HG03565 (cell line): ENCODE data around the gene HOOK2.
A peak's percentile ranks its signal among the peaks of the same experiment; 100 is the strongest.
"Not testable (repeated sequence)": the region's sequence is repeated elsewhere in the genome, so short reads cannot be mapped to it uniquely, and the experiment has no call there.

Experiments used
- ATAC-seq: cut with Tn5 transposase; IDR thresholded peaks from one replicate; pipeline ENCODE4 v1.9.1; 2021; ENCODE audit warnings: mild to moderate bottlenecking, moderate library complexity; ENCODE audit not compliant: unreplicated experiment

HOOK2 gene

GRCh38 chr19:12774588-12775555, at the start of gene HOOK2:
Gene HOOK2, minus strand, starts transcription at chr19:12775552. Its CDS starts 103 bp downstream, at chr19:12775449.
- no peak for ATAC-seq

GRCh38 chr19:12821761-12822160, 46.4 kb upstream of the HOOK2 start:
- no peak for ATAC-seq

GRCh38 chr19:12817810-12818209, 42.5 kb upstream of the HOOK2 start:
- ATAC-seq, result not testable (repeated sequence)

GRCh38 chr19:12817188-12817587, 41.8 kb upstream of the HOOK2 start:
- not testable (repeated sequence) for ATAC-seq

- ATAC-seq, result no peak
Measured at GRCh38 chr19:12815088-12815487, 39.7 kb upstream of the HOOK2 start.

GRCh38 chr19:12806242-12807081, 31.1 kb upstream of the HOOK2 start, which contains the start of gene RNASEH2A:
Gene RNASEH2A, plus strand, starts transcription at chr19:12806584. Its CDS starts 90 bp downstream, at chr19:12806674.
- no peak for ATAC-seq

GRCh38 chr19:12804051-12804450, 28.7 kb upstream of the HOOK2 start:
- no peak for ATAC-seq

GRCh38 chr19:12802267-12803106, 27.1 kb upstream of the HOOK2 start:
- no peak for ATAC-seq

- peak; percentile 34 for ATAC-seq
Measured at GRCh38 chr19:12801466-12802266, 26.3 kb upstream of the HOOK2 start, which contains the start of the genes PRDX2 and THSD8. Gene PRDX2, minus strand, starts transcription at chr19:12801800. Its CDS starts 539 bp downstream, at chr19:12801261. Gene THSD8, plus strand, starts transcription at chr19:12802069. Its CDS starts 3 bp downstream, at chr19:12802072.

GRCh38 chr19:12800923-12801465, 25.6 kb upstream of the HOOK2 start:
- no peak for ATAC-seq

GRCh38 chr19:12800466-12800770, 25.1 kb upstream of the HOOK2 start:
- no peak for ATAC-seq

- no peak for ATAC-seq
Measured at GRCh38 chr19:12799742-12800465, 24.6 kb upstream of the HOOK2 start.

GRCh38 chr19:12797607-12798006, 22.3 kb upstream of the HOOK2 start:
- ATAC-seq, result not testable (repeated sequence)

GRCh38 chr19:12797141-12797587, 21.8 kb upstream of the HOOK2 start:
- no peak for ATAC-seq

GRCh38 chr19:12796146-12797071, 21.1 kb upstream of the HOOK2 start:
- no peak for ATAC-seq

- ATAC-seq, result no peak
Measured at GRCh38 chr19:12794971-12795381, 19.6 kb upstream of the HOOK2 start.

- ATAC-seq, result no peak
Measured at GRCh38 chr19:12794196-12794941, 19.0 kb upstream of the HOOK2 start.
